H9 (cell line): ENCODE results near the gene TNIK. TPM values are rescaled to one million over a fixed set of nuclear protein-coding genes. Genes with fewer than 3 reads are reported as not detected.

Experiments used
- DNase-seq: peaks from one replicate; pipeline ENCODE4 v3.0.0-alpha.2; 2017
- H2AFZ ChIP-seq: one replicate; pipeline ENCODE4 v1.6.1; 2013; ENCODE audit warnings: mild to moderate bottlenecking, low read length, control low read depth, moderate library complexity
- H2AK5ac ChIP-seq: 2 replicates; pipeline ENCODE4 v1.6.1; 2013; ENCODE audit warnings: low read length, control low read depth, mixed read lengths; ENCODE audit not compliant: insufficient read length
- H2BK120ac ChIP-seq: one replicate; pipeline ENCODE4 v1.6.1; 2013; ENCODE audit warnings: low read depth, mild to moderate bottlenecking, low read length, control low read depth, inconsistent platforms; ENCODE audit not compliant: poor library complexity, severe bottlenecking
- H2BK12ac ChIP-seq: 2 replicates; pipeline ENCODE4 v1.6.1; 2013; ENCODE audit warnings: low read length, control low read depth, mixed read lengths, low read depth; ENCODE audit not compliant: insufficient read length
- H2BK15ac ChIP-seq: 2 replicates; pipeline ENCODE4 v1.6.1; 2013; ENCODE audit warnings: low read depth, low read length, control low read depth
- H2BK20ac ChIP-seq: one replicate; pipeline ENCODE4 v1.6.1; 2013; ENCODE audit warnings: low read depth, mild to moderate bottlenecking, low read length, control low read depth, inconsistent platforms; ENCODE audit not compliant: poor library complexity, severe bottlenecking
- H2BK5ac ChIP-seq: 2 replicates; pipeline ENCODE4 v1.6.1; 2013; ENCODE audit warnings: low read length, control low read depth, mixed read lengths; ENCODE audit not compliant: insufficient read length
- H3K14ac ChIP-seq: 2 replicates; pipeline ENCODE4 v1.6.1; 2013; ENCODE audit warnings: low read length, control low read depth; ENCODE audit not compliant: insufficient read depth
- H3K18ac ChIP-seq: 2 replicates; pipeline ENCODE4 v1.6.1; 2013; ENCODE audit warnings: low read depth, mild to moderate bottlenecking, mixed read lengths, low read length, control low read depth; ENCODE audit not compliant: insufficient read length
- H3K23ac ChIP-seq: 2 replicates; pipeline ENCODE4 v1.6.1; 2013; ENCODE audit warnings: low read length, control low read depth, mixed read lengths, low read depth; ENCODE audit not compliant: insufficient read length
- H3K23me2 ChIP-seq: 2 replicates; pipeline ENCODE4 v1.6.1; 2013; ENCODE audit warnings: low read depth, mild to moderate bottlenecking, mixed read lengths, low read length, control low read depth; ENCODE audit not compliant: insufficient read length, poor library complexity, severe bottlenecking
- H3K27ac ChIP-seq: 2 replicates; pipeline ENCODE4 v1.5.1; 2013; ENCODE audit warnings: low read length, control low read depth, mixed read lengths, low read depth; ENCODE audit not compliant: insufficient read length
- H3K27me3 ChIP-seq: 2 replicates; pipeline ENCODE4 v1.6.1; 2013; ENCODE audit warnings: low read length, control low read depth, inconsistent platforms; ENCODE audit not compliant: insufficient read depth
- H3K4ac ChIP-seq: 2 replicates; pipeline ENCODE4 v1.6.1; 2013; ENCODE audit warnings: low read depth, mild to moderate bottlenecking, control low read depth, inconsistent platforms, low read length, moderate library complexity
- H3K4me1 ChIP-seq: 2 replicates; pipeline ENCODE4 v1.6.1; 2013; ENCODE audit warnings: low read length, control low read depth, inconsistent platforms; ENCODE audit not compliant: insufficient read depth
- H3K4me2 ChIP-seq: 2 replicates; pipeline ENCODE4 v1.6.1; 2013; ENCODE audit warnings: low read length, control low read depth, mixed read lengths; ENCODE audit not compliant: insufficient read length, insufficient read depth
- H3K56ac ChIP-seq: 2 replicates; pipeline ENCODE4 v1.6.1; 2013; ENCODE audit warnings: low read depth, mild to moderate bottlenecking, mixed read lengths, low read length, control low read depth; ENCODE audit not compliant: insufficient read length
- H3K79me1 ChIP-seq: 2 replicates; pipeline ENCODE4 v1.6.1; 2013; ENCODE audit warnings: low read depth, mild to moderate bottlenecking, moderate library complexity, low read length, control low read depth, inconsistent platforms; ENCODE audit not compliant: insufficient read depth, poor library complexity, severe bottlenecking
- H3K79me2 ChIP-seq: 2 replicates; pipeline ENCODE4 v1.6.1; 2013; ENCODE audit warnings: low read length, control low read depth, inconsistent platforms; ENCODE audit not compliant: insufficient read depth
- H3K9ac ChIP-seq: 2 replicates; pipeline ENCODE4 v1.6.1; 2013; ENCODE audit warnings: low read length, control low read depth, mixed read lengths; ENCODE audit not compliant: insufficient read length; ENCODE audit errors: extremely low read depth
- H3K9me3 ChIP-seq: one replicate; pipeline ENCODE4 v1.6.1; 2013; ENCODE audit warnings: low read depth, low read length, inconsistent platforms; ENCODE audit not compliant: control insufficient read depth
- H3T11ph ChIP-seq: one replicate; pipeline ENCODE4 v1.6.1; 2013; ENCODE audit warnings: mild to moderate bottlenecking, low read length, control low read depth, inconsistent platforms
- H4K20me1 ChIP-seq: one replicate; pipeline ENCODE4 v1.6.1; 2013; ENCODE audit not compliant: control insufficient read depth, insufficient read length, insufficient read depth
- H4K5ac ChIP-seq: 2 replicates; pipeline ENCODE4 v1.6.1; 2013; ENCODE audit warnings: low read depth, mild to moderate bottlenecking, mixed read lengths, low read length, control low read depth; ENCODE audit not compliant: insufficient read length
- H4K8ac ChIP-seq: replicated peaks from 2 replicates; pipeline ENCODE4 v1.6.1; 2013; ENCODE audit warnings: low read length, control low read depth, mixed read lengths, low read depth; ENCODE audit not compliant: insufficient read length
- H4K91ac ChIP-seq: 2 replicates; pipeline ENCODE4 v1.6.1; 2013; ENCODE audit warnings: low read depth, mild to moderate bottlenecking, moderate library complexity, mixed read lengths, low read length, control low read depth; ENCODE audit not compliant: insufficient read length
- H3K27ac Mint-ChIP-seq, 3 experiments: 2 replicates in 2 of 3; 3 replicates in 1 of 3; pipeline ENCODE4 v1.8.0; 2020 to 2021; ENCODE audit warnings: mixed read lengths in 3 of 3, mild to moderate bottlenecking in 1 of 3, moderate library complexity in 1 of 3
- H3K27me3 Mint-ChIP-seq: 2 replicates; pipeline ENCODE4 v1.8.0; 2021; ENCODE audit warnings: low read depth, mild to moderate bottlenecking, moderate library complexity, mixed read lengths
- H3K36me3 Mint-ChIP-seq, 3 experiments: 2 replicates in 2 of 3; 3 replicates in 1 of 3; pipeline ENCODE4 v1.8.0; 2020 to 2021; ENCODE audit warnings: low read depth in 3 of 3, mixed read lengths in 3 of 3; ENCODE audit not compliant: insufficient read depth in 1 of 3
- H3K4me1 Mint-ChIP-seq, 2 experiments: 2 replicates each; pipeline ENCODE4 v1.8.0; 2020; ENCODE audit warnings: mixed read lengths in 2 of 2
- H3K4me3 Mint-ChIP-seq, 2 experiments: 2 replicates in 1 of 2; 3 replicates in 1 of 2; pipeline ENCODE4 v1.8.0; 2020 to 2021; ENCODE audit warnings: mild to moderate bottlenecking in 2 of 2, mixed read lengths in 2 of 2, moderate library complexity in 1 of 2
- H3K9me3 Mint-ChIP-seq, 2 experiments: 2 replicates in 1 of 2; 3 replicates in 1 of 2; pipeline ENCODE4 v1.8.0; 2020; ENCODE audit warnings: mild to moderate bottlenecking in 2 of 2, mixed read lengths in 2 of 2, moderate library complexity in 1 of 2
- CTCF ChIP-seq: fragments of 200-600 bp; sonication (generic); conservative IDR thresholded peaks from 3 replicates; pipeline ENCODE4 v1.8.0; 2021; ENCODE audit warnings: antibody characterized with exemption, mild to moderate bottlenecking
- WGBS: extraction: QIAGEN DNeasy Blood & Tissue Kit; methylation state at CpG from one replicate; pipeline ENCODE4 v1.1.7; 2013; ENCODE audit warnings: missing lambda C conversion rate, low lambda C conversion rate, mixed read lengths; ENCODE audit not compliant: insufficient read length; ENCODE audit errors: extremely low coverage; 5-methylcytosine and 5-hydroxymethylcytosine counted together
- total RNA-seq: library from RNA; stranded (reverse); gene quantifications from 2 replicates; pipeline ENCODE4 v1.2.1, GENCODE V29; 2021

Gene TNIK
- total RNA-seq, 1 experiment from 2014 or later, result 15.9 TPM

DNA sequence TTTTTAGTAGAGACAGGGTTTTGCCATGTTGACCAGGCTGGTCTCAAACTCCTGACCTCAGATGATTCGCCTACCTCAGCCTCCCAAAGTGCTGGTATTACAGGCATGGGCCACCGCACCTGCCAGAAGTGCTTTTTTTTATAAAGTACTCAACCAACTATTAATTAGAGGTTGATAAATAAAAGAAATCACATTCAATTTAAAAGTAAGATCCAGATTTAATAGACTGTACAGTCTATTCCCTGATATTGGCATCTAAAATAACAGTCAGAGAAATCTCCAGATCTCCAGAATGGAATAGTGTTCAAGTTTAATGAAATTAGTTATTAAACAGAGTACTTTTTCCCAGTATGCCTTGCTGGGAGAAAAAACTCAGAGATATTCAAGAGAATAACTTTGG is 290.8 kb downstream of the TNIK start:
- Histone ChIP-seq H3K9me3 (no peaks in the 10 kb centered on the region), H3K14ac (no peak overlapping the region), H4K8ac (no peak overlapping the region), H3K4me2 (no peak overlapping the region), H4K91ac (no peak overlapping the region), H3K27me3 (no peaks in the 10 kb centered on the region), H2BK20ac (no peak overlapping the region), H2AFZ (no peak overlapping the region), H3K27ac (no peak overlapping the region), H2BK15ac (no peak overlapping the region), H3K4me1 (peaks cover 10% of the 10 kb centered on the region; the same call in 1 of the 2 replicates), H3K9ac (no peak overlapping the region), H3K4ac (no peak overlapping the region), H3K18ac (no peak overlapping the region), H2AK5ac (no peak overlapping the region), H3T11ph (no peak overlapping the region), H4K20me1 (no peaks in the 10 kb centered on the region), H2BK12ac (no peak overlapping the region), H3K79me1 (no peaks in the 10 kb centered on the region), H3K23me2 (no peaks in the 10 kb centered on the region), H2BK120ac (no peak overlapping the region), H3K23ac (no peak overlapping the region), H4K5ac (no peak overlapping the region), H3K56ac (no peak overlapping the region), H3K79me2 (no peaks in the 10 kb centered on the region), H2BK5ac (no peak overlapping the region)
- TF ChIP-seq CTCF, result no peak
- no CpG with 5 or more reads among the region's 2 CpGs for WGBS
- DNase-seq, result no peak
- Mint-ChIP-seq H3K9me3 (no peaks in the 10 kb centered on the region), H3K4me3 (no peak overlapping the region), H3K27ac (no peak overlapping the region), H3K36me3 (peaks cover 0 to 11% (median 0%) of the 10 kb centered on the region in 3 experiments; a peak in 4 of 7 replicates), H3K4me1 (peaks cover 23 to 28% of the 10 kb centered on the region in 2 experiments), H3K27me3 (no peaks in the 10 kb centered on the region)
